DND-41 (cell line): ENCODE measurements around the gene DPH6.

ENCODE experiments used
- CTCF ChIP-seq: IDR thresholded peaks from 2 replicates; pipeline ENCODE4 v1.5.1; 2012; ENCODE audit warnings: borderline replicate concordance, low read length, moderate library complexity, mild to moderate bottlenecking; ENCODE audit not compliant: poor library complexity, severe bottlenecking; ENCODE audit errors: extremely low read depth
- EZH2 ChIP-seq: IDR thresholded peaks from 3 replicates; pipeline ENCODE4 v1.6.1; 2012; ENCODE audit warnings: borderline replicate concordance, low read depth, mild to moderate bottlenecking, moderate library complexity, low read length, inconsistent platforms; ENCODE audit not compliant: severe bottlenecking

- no peak for TF ChIP-seq CTCF
- TF ChIP-seq EZH2: no peak
These were observed 11.0 kb upstream of the DPH6 start for GRCh38 chr15:35557012-35557411.
